Neural cell (in vitro differentiated cells): ENCODE results near the gene GPR142. TPM values are rescaled to one million over a fixed set of nuclear protein-coding genes. Genes with fewer than 3 reads are reported as not detected.

Source experiments
- H2AFZ ChIP-seq: fragments of 200-600, 300-800 bp; sonication (generic), shearing (Covaris generic); 2 replicates; pipeline ENCODE4 v1.6.0; 2014; ENCODE audit warnings: low read depth, mild to moderate bottlenecking, antibody characterized with exemption, low read length, moderate library complexity
- H3F3A ChIP-seq: fragments of 200-600 bp; shearing (Covaris generic); 2 replicates; pipeline ENCODE4 v1.6.1; 2016; ENCODE audit warnings: mild to moderate bottlenecking, moderate library complexity, mixed read lengths, antibody characterized with exemption, low read length; ENCODE audit not compliant: insufficient read depth, poor library complexity, severe bottlenecking
- H3K27ac ChIP-seq: fragments of 200-600, 300-800 bp; sonication (generic), shearing (Covaris generic); 2 replicates; pipeline ENCODE4 v1.5.1; 2014; ENCODE audit warnings: mild to moderate bottlenecking, low read length, moderate library complexity
- H3K27me3 ChIP-seq: fragments of 300-800, 200-600 bp; sonication (generic), shearing (Covaris generic); 2 replicates; pipeline ENCODE4 v1.6.0; 2014; ENCODE audit warnings: mild to moderate bottlenecking, low read depth, low read length, moderate library complexity; ENCODE audit not compliant: insufficient read depth
- H3K36me3 ChIP-seq: fragments of 300-800, 200-600 bp; sonication (generic), shearing (Covaris generic); 2 replicates; pipeline ENCODE4 v1.5.1; 2014; ENCODE audit warnings: mild to moderate bottlenecking, antibody characterized with exemption, low read length, moderate library complexity; ENCODE audit not compliant: insufficient read depth
- H3K4me2 ChIP-seq: fragments of 300-800, 200-600 bp; sonication (generic), shearing (Covaris generic); 2 replicates; pipeline ENCODE4 v1.6.0; 2014; ENCODE audit warnings: mild to moderate bottlenecking, low read length
- H3K4me3 ChIP-seq: fragments of 300-800, 200-600 bp; sonication (generic), shearing (Covaris generic); 2 replicates; pipeline ENCODE4 v1.5.1; 2014; ENCODE audit warnings: mild to moderate bottlenecking, low read length, moderate library complexity
- H3K79me2 ChIP-seq: fragments of 200-600 bp; shearing (Covaris generic); replicated peaks from 2 replicates; pipeline ENCODE4 v1.6.0; 2014; ENCODE audit warnings: mild to moderate bottlenecking, low read length, moderate library complexity; ENCODE audit not compliant: insufficient read depth
- H3K9ac ChIP-seq: fragments of 300-800, 200-600 bp; sonication (generic), shearing (Covaris generic); 2 replicates; pipeline ENCODE4 v1.6.1; 2016; ENCODE audit warnings: mild to moderate bottlenecking, low read length, mixed read lengths
- H3K9me2 ChIP-seq: fragments of 200-600 bp; shearing (Covaris generic); 2 replicates; pipeline ENCODE4 v1.6.1; 2016; ENCODE audit warnings: mild to moderate bottlenecking, low read length, mixed read lengths; ENCODE audit not compliant: insufficient read depth
- H3K9me3 ChIP-seq: fragments of 200-600, 300-800 bp; sonication (generic), shearing (Covaris generic); 2 replicates; pipeline ENCODE4 v1.6.1; 2016; ENCODE audit warnings: mild to moderate bottlenecking, mixed run types, low read length, moderate library complexity, mixed read lengths
- H4K20me1 ChIP-seq: fragments of 200-600 bp; shearing (Covaris generic); 2 replicates; pipeline ENCODE4 v1.6.1; 2016; ENCODE audit warnings: mild to moderate bottlenecking, mixed run types; ENCODE audit not compliant: insufficient read depth
- CTCF ChIP-seq: fragments of 450-650 bp; IDR thresholded peaks from 2 replicates; pipeline ENCODE4 v1.5.1; 2014; ENCODE audit warnings: antibody characterized with exemption, mild to moderate bottlenecking, moderate library complexity; ENCODE audit not compliant: poor library complexity, severe bottlenecking
- EP300 ChIP-seq: fragments of 450-650 bp; conservative IDR thresholded peaks from 2 replicates; pipeline ENCODE4 v1.6.1; 2014; ENCODE audit warnings: antibody characterized with exemption, mild to moderate bottlenecking, moderate library complexity; ENCODE audit not compliant: poor library complexity, severe bottlenecking
- EZH2 ChIP-seq: fragments of 200-600, 300-800 bp; shearing (Covaris generic), sonication (generic); IDR thresholded peaks from 2 replicates; pipeline ENCODE4 v1.6.1; 2014; ENCODE audit warnings: antibody characterized with exemption, low read length, borderline replicate concordance, mild to moderate bottlenecking; ENCODE audit not compliant: insufficient read depth, poor library complexity, severe bottlenecking
- MXI1 ChIP-seq: fragments of 450-650 bp; conservative IDR thresholded peaks from 2 replicates; pipeline ENCODE4 v1.6.1; 2014; ENCODE audit warnings: antibody characterized with exemption, mild to moderate bottlenecking; ENCODE audit not compliant: poor library complexity, severe bottlenecking
- POLR2AphosphoS5 ChIP-seq: IDR thresholded peaks from 2 replicates; pipeline ENCODE4 v1.6.1; 2012
- RAD21 ChIP-seq: fragments of 450-650 bp; conservative IDR thresholded peaks from 2 replicates; pipeline ENCODE4 v1.6.1; 2014; ENCODE audit warnings: antibody characterized with exemption, mild to moderate bottlenecking, moderate library complexity
- REST ChIP-seq: IDR thresholded peaks from 2 replicates; pipeline ENCODE4 v1.6.1; 2012; ENCODE audit warnings: borderline replicate concordance
- SMC3 ChIP-seq: fragments of 450-650 bp; conservative IDR thresholded peaks from 2 replicates; pipeline ENCODE4 v1.6.1; 2014; ENCODE audit warnings: antibody characterized with exemption, mild to moderate bottlenecking, moderate library complexity; ENCODE audit not compliant: poor library complexity
- TAF1 ChIP-seq: IDR thresholded peaks from 2 replicates; pipeline ENCODE4 v1.6.1; 2012; ENCODE audit warnings: low read depth
- polyA plus RNA-seq: library from polyadenylated mRNA; depleted of rRNA; stranded (reverse); fragments of >200 nt; gene quantifications from 2 replicates; pipeline ENCODE4 v1.2.3, GENCODE V29; 2014

GPR142 gene
- polyA plus RNA-seq, 1 donor from 2014 or later = not detected

DNA sequence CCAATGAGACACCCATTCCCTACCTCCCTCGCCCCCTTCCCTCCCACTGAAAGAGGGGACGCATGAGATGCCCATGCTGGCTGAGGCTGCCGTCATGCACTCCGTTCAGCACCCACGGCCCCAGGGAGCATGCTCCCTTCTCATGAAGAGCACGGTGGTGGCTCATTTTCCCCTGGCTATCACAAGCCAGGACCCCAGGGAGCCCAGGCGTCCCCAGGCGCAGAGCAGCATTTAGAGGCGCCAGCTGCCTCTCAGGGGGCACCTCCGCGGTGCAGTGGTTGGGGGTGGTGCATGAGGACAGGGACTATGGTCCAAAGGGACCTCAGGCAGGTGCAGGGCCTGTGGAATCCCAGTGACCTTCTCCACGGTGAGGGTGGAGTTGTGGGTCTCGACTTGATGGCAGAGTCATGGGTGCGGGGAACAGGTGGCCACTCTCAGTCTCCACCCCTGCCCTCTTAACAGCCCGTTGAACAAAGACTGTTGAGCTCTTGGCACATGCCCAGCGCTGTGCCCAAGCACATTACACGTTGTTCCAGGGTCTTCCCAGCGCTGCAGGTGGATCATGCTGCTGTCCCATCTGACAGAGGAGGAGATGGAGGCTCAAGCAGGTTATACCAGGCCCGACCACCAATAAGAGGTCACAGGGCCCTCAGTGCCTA lies 27.6 kb upstream of the GPR142 start:
- Histone ChIP-seq H3K27me3 (no peaks in the 10 kb centered on the region), H3K9me3 (no peaks in the 10 kb centered on the region), H3K36me3 (no peaks in the 10 kb centered on the region), H3K4me2 (no peak overlapping the region), H3K9me2 (no peaks in the 10 kb centered on the region), H4K20me1 (no peaks in the 10 kb centered on the region), H2AFZ (no peak overlapping the region), H3F3A (no peaks in the 10 kb centered on the region), H3K27ac (no peak overlapping the region), H3K9ac (no peak overlapping the region), H3K4me3 (no peak overlapping the region), H3K79me2 (no peaks in the 10 kb centered on the region)
- no peak for TF ChIP-seq RAD21
- no peak for TF ChIP-seq POLR2AphosphoS5
- TF ChIP-seq REST = no peak
- TF ChIP-seq SMC3 = no peak
- no peak for TF ChIP-seq EP300
- TF ChIP-seq MXI1 = no peak
- no peak for TF ChIP-seq EZH2
- no peak for TF ChIP-seq CTCF
- TF ChIP-seq TAF1 = no peak

- Histone ChIP-seq H3K9ac (no peak overlapping the region), H3K27me3 (no peaks in the 10 kb centered on the region), H3K4me2 (no peak overlapping the region), H3K36me3 (no peaks in the 10 kb centered on the region), H3K27ac (no peak overlapping the region), H3K9me2 (no peaks in the 10 kb centered on the region), H3K9me3 (no peaks in the 10 kb centered on the region), H4K20me1 (no peaks in the 10 kb centered on the region), H2AFZ (no peak overlapping the region), H3F3A (no peaks in the 10 kb centered on the region), H3K79me2 (no peaks in the 10 kb centered on the region), H3K4me3 (no peak overlapping the region)
- TF ChIP-seq REST (no peak), EZH2 (no peak), CTCF (no peak), RAD21 (no peak), SMC3 (no peak), POLR2AphosphoS5 (no peak), EP300 (no peak), TAF1 (no peak), MXI1 (no peak)
Observed at GRCh38 chr17:74340470-74341023, 26.8 kb upstream of the GPR142 start.
